NCI-H1048 (cell line): ENCODE results near the gene ARHGEF4.

Experiments
- DNase-seq: peaks from one replicate; lab custom pipeline; 2025; lab: John Stamatoyannopoulos, UW

Gene ARHGEF4, protein sequence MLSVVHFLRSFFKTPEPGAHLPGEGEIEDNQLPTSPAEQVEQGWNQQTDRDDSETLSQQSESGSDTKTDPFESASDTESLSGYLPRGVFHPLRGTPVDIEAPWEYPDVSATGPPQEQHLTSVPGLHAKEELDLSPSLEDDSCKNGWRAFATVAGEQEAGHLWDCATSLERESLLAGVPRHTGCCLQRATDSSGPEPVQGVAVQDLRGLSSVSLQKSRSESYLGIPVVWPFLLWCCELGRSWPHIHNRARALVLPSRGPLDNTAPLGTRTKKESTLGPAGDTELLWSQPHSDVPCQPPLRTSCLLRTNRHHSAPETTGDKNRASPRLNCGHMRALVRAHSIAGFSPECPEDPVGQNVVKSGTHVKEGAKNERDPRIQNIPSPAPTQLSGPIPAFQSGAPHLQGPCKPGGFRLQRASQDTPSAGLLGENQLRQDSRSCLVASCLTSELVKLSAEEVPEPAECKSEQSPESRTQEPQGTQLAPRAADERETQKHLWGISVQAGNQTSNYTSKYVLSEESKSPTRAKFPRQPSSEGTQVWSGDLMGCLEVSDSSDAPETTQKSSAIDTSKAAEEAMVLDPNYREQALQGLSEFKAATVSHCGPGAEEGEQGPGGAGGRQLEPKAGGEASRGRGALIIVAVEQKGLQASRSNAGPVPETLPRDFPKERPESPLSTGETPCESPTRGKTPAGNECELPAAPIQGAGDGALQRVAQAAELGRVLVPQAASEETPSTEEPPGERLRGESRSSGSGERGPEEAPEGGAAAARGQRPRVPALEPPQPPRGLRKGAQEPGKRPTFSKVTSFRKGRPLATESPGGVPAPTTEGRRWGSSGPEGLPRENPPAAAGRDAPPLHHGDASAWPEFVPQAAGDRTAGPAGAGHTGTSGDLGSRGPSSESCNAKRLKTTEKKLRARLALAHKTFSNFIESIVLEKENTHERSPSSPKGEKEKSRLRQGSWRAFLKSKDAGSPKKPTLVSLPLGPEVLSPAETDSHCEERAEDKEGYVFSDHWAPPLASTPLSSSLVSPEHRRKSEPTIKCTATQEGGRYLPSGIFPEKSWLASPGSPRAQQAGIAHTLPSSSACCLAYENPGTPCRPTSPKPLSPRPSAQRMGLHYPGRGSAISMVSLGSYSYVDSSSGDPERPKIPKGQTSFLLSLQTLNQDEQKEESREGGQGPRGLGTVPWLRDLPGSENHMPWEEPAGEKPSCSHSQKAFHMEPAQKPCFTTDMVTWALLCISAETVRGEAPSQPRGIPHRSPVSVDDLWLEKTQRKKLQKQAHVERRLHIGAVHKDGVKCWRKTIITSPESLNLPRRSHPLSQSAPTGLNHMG (N-terminal part only)

GRCh38 chr2:130836501-130837174 is at the start of gene ARHGEF4:
TSS of gene ARHGEF4 (plus strand) at chr2:130836914. CDS start at chr2:130836954, 40 bp downstream.
- DNase-seq, result no peak

- no peak for DNase-seq
Observed at GRCh38 chr2:130787841-130788240, 48.9 kb upstream of the ARHGEF4 start.

GRCh38 chr2:130790312-130790711 is 46.4 kb upstream of the ARHGEF4 start:
- no peak for DNase-seq

DNA sequence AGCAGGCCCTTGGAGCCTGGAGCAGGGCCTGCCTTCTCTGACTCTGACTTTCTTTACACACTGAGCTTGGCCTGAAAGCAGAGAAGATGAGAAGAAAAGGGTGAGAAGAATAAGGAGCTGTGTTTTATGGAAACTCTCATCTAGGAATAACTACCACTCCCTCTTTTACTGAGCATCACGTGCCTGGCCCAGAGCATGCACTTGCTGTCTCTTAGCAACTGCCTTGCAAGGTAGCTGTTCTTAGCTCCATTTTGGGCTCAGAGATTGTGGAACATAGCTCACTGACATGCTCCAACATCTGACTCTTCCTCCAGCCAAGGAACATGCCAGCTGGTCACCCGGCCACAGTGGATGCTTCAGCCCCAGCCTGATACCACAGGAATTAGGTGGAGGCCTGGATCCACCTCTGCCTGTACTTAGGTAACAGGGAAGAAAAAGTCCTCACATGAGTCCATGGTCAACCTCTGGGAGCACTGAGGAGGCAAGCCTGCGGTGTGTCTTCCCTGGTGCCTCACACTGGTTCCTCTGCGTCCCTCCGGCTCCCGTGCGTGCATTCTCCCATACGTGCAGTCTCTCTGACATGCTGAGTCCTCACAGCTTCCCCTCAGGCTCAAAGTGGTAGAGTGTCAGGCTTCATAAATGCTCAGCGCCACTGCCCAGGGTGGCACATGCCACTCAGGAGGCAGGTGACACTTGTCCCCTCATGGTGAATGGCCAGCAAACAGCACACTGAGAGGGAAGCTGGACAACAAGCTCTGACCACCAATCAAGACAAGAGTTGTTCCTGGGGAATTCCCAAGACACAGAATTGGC is 45.7 kb upstream of the ARHGEF4 start:
- no peak for DNase-seq

- no peak for DNase-seq
Observed at GRCh38 chr2:130791617-130791939, 45.1 kb upstream of the ARHGEF4 start.

DNA sequence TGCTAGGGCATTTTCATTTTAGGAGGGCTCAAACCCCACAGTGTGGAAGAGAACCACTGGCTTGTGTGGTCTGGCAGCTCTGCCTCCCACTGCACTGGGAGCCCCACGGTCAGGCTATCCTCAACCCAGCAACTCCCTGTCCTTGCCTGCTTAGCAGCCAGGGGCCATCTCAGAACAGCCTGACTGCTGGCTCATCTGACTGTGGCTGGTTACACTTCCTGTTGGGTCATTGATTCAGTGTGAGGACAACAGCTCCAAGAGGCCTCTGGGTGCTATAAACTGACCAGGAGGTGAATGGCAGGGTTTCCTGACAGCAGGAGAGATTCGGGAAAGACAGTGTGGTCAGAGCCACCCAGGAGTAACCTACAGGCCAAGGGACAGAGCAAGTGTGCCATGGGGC is 41.3 kb upstream of the ARHGEF4 start:
- no peak for DNase-seq

GRCh38 chr2:130796290-130796689 is 40.4 kb upstream of the ARHGEF4 start:
- DNase-seq, result no peak

- peak; percentile 59 for DNase-seq
Observed at GRCh38 chr2:130797493-130798435, 39.0 kb upstream of the ARHGEF4 start.

DNA sequence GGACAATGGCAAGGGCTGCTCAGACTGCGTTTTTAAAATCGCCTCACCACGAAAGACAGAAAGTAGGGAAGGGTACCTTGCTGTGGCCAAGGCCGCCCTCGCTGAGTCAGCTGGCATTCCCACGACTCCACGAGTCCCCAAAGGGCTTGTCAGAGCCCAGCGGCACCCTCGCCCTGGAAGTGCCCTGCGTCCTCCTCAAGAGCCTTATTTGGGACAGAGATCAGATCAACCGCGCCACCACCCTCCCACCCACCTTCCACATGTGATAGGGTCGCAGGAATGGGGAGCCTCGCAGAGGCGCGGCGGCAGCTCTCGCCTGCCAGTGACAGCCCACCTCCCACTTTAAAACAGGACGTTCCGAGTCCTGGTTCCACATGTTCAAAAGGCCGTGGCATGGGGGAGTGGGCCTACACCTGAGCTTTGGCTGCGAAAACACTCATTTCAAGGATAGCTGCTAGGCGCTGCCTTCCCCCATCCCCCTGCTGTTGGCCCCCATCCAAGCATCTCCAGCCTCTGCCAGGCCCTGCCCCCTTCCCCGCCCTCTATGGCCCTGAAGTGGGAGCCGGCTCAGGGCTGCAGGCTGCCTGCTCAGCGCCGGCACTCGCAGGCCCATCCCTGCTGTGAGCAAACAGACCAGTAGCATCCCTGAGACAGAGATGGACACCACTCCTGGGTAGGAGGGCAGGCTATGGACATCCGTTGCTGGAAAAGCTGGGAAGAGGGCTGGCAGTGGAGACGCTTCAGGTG is 38.1 kb upstream of the ARHGEF4 start:
- DNase-seq, result no peak

DNA sequence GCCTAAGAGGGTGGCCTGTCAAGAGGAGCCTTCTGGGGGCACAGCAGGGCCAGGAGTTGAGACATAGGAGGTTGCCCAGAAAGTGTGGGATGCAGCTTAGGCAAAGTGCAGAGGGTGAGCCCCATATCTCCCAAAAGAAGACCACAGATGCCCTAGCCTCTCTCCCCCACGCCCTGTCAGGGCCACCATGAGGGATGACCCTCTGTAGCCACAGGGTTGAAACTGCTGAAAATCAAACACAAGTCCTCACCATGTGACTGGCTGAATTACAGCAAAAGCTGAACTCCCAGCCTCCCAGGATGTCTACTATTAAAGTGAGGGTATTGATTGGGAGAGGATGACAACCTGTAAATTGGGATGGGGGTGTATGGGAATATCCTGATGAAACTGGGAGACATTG is 37.4 kb upstream of the ARHGEF4 start:
- DNase-seq, result no peak

DNA sequence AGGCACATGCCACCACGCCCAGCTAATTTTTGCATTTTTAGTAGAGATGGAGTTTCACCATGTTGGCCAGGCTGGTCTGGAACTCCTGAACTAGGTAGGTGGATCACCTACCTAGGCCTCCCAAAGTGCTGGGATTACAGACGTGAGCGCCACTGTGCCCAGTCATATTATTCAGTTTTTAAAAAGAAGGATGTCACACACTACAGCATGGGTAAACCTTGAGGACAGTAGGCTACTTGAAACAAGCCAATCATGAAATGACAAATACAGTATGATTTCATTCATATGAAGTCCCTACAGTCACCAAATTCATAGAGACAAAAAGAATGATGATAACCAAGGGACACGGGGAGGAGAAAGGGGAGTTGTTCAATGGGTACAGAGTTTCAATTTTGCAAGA is 31.1 kb upstream of the ARHGEF4 start:
- no peak for DNase-seq

DNA sequence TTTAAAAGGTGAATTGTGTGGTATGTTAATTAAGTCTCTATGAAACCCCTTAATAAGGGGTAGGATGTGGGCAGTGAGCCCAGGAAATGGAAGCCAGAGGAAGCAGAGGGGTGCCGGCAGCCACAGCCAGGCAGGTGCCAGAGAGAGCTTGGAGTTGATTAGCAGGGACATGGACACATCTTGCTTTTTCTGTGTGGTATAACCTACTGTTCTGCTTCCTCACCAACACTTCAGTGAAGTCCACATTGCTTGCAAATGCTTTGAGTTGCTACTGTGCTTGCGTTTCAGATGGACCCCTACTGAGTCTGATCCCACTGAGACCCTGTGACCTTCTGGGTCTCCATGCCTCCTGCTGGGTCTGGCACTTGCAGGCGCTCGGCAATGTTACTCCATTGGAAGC is 30.3 kb upstream of the ARHGEF4 start:
- no peak for DNase-seq

- DNase-seq, result no peak
Observed at GRCh38 chr2:130807659-130808385, 28.9 kb upstream of the ARHGEF4 start.

DNA sequence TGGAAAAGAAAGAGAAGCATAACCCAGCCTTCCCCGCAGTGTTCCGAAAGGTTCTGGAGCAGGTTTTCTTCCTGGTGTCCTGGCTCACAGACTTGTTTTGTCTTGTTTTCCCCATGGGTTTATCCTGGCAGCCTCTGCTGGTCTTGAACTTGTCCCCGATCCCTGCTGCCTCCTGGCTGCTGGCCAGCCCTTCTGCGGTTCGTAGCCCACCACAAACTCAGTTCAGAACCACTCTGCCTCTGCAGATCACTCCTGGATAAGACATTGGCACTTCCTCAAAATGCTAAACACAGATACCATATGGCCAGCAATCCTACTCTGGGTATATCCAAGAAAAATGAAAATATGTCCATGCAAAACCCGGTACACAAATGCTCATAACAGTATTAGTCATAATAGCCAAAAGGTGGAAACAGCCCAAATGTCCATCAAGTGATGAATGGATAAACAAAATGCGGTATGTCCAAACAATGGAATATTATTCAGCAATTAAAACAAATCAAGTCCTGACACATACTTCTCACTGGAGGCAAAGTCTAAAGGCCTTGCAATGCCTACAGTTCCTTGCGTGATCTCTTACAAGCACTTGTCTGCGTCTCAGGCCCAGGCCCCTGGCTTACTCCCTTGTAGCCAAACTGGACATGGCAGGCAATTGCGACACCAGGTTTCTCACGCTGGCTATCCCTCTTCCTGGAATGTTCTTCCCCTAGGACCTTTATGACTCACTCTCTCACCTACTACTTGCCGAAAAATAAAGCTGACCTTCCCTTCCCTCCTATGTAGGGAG is 28.0 kb upstream of the ARHGEF4 start:
- no peak for DNase-seq

- no peak for DNase-seq
Observed at GRCh38 chr2:130810490-130810889, 26.2 kb upstream of the ARHGEF4 start.

GRCh38 chr2:130813722-130814121 is 23.0 kb upstream of the ARHGEF4 start:
- no peak for DNase-seq

DNA sequence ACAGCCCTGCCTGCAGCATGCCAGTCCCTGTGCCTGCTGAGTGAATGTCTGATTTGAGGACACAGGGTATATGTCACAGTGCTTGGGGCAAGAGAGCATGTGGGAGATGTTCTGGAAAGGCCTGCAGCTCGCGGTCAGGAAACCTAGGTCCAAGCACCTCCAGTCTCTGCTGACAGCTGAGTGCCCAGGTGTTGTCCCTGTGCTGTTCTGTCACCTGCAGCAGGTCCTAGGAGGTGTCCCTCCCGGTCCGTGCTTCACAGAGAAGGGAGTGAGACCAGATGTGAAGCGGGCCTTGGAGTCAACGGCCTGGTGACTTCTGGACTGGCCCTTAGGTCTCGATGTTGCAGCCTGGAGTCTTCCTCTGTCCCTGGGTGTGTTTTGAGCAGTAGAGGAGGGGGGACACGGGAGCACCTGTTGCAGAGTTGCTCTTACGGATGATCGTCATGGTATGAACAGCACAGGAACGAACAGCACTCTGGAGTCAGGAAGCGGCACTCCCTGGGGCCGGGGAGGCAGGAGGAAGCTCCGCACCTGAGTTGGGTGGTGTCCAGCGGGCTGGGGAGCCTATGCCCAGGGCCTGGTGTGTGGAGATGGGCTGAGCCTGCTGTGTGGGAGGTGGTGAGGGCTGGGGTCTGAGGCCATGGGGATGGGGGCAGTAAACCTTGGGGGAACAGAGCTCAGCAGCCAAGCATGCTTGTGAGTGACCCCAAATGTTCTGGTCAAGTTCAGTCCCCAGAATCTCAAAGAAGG is 21.6 kb upstream of the ARHGEF4 start:
- DNase-seq, result no peak
